Mammary epithelial cell (primary cell): ENCODE results near the gene TGIF1.

Source experiments
- CTCF ChIP-seq, 2 donors: IDR thresholded peaks in 1 of 2; conservative IDR thresholded peaks in 1 of 2; 2 replicates each; pipeline ENCODE4 v1.5.1; 2011 to 2012; ENCODE audit warnings: inconsistent platforms in 2 of 2, low read length in 2 of 2, mild to moderate bottlenecking in 2 of 2, control low read depth in 1 of 2, low read depth in 1 of 2; ENCODE audit not compliant: insufficient read depth in 1 of 2; ENCODE audit errors: extremely low read depth in 1 of 2
- EZH2 ChIP-seq: IDR thresholded peaks from 2 replicates; pipeline ENCODE4 v1.6.1; 2012; ENCODE audit warnings: low read length, inconsistent platforms, borderline replicate concordance

GRCh38 chr18:3410273-3410672, 39.7 kb upstream of the TGIF1 start:
- TF ChIP-seq CTCF (conservative IDR thresholded peaks at IDR 0.05 in 1 of 2, IDR thresholded peaks at IDR 0.05 in 1 of 2; ENCODE audit: extremely low read depth in 1 of 2, insufficient read depth in 1 of 2, low read depth in 1 of 2, low read length in 2 of 2), result no peak
- no peak for TF ChIP-seq EZH2
